Measurements from ENCODE around the gene TMEM119.

TMEM119 gene

DNA sequence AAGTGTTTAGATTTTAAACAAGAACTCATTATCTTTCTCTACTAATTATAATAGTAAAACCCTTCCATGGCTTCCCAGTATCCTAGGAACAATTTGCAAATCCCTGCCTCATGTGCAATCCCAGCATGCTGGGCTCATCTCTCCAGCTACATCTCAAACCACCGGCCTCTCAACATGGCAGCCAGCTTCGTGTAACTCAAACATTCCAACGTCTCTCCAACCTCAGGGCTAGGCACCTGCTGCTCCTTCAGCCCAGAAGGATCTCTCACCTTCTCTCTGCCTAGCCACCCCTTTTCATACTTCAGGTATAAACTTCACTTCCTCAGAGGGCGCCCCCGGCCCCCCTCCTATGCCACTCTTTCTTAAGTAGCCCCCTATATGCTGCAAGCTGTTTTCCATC, 44.1 kb downstream of the TMEM119 start:
- in situ Hi-C loops (cut with HindIII; ENCODE audit: low sequenced_read_pairs) = no loop called here
- DNase-seq (ENCODE audit: low read depth) = no peak
- H3K4me3 ChIP-seq (ENCODE audit: low read depth, low read length) = no peak overlapping the region
- TF ChIP-seq, protein P1, sequence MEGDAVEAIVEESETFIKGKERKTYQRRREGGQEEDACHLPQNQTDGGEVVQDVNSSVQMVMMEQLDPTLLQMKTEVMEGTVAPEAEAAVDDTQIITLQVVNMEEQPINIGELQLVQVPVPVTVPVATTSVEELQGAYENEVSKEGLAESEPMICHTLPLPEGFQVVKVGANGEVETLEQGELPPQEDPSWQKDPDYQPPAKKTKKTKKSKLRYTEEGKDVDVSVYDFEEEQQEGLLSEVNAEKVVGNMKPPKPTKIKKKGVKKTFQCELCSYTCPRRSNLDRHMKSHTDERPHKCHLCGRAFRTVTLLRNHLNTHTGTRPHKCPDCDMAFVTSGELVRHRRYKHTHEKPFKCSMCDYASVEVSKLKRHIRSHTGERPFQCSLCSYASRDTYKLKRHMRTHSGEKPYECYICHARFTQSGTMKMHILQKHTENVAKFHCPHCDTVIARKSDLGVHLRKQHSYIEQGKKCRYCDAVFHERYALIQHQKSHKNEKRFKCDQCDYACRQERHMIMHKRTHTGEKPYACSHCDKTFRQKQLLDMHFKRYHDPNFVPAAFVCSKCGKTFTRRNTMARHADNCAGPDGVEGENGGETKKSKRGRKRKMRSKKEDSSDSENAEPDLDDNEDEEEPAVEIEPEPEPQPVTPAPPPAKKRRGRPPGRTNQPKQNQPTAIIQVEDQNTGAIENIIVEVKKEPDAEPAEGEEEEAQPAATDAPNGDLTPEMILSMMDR (IDR thresholded peaks at IDR 0.05; ENCODE audit: low read depth, low read length, missing control alignments) = no peak

DNA sequence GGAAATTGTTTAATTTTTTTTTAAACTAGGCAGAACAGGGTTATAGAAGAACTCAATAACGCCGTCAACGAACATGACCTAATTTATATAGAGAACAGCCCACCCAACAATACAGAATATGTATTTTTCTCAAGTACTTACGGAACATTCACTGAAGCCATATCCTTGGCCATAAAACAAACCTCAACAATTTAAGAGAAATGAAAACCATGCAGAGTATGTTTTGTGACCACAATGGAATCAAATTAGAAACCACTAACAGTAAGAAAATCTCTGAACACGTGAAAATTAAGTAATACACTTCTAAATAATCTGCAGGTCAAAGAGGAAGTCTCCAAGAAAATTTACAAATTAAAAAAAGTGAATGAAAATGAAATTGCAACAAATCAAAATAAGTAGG, 46.3 kb downstream of the TMEM119 start:
- no peak overlapping the region for H3K4me3 ChIP-seq (ENCODE audit: low read depth, low read length)
- in situ Hi-C loops (cut with HindIII; ENCODE audit: low sequenced_read_pairs) = no loop called here
- TF ChIP-seq, protein P1 (IDR thresholded peaks at IDR 0.05; ENCODE audit: low read depth, low read length, missing control alignments) = no peak
- DNase-seq (ENCODE audit: low read depth) = peak; percentile 76

DNA sequence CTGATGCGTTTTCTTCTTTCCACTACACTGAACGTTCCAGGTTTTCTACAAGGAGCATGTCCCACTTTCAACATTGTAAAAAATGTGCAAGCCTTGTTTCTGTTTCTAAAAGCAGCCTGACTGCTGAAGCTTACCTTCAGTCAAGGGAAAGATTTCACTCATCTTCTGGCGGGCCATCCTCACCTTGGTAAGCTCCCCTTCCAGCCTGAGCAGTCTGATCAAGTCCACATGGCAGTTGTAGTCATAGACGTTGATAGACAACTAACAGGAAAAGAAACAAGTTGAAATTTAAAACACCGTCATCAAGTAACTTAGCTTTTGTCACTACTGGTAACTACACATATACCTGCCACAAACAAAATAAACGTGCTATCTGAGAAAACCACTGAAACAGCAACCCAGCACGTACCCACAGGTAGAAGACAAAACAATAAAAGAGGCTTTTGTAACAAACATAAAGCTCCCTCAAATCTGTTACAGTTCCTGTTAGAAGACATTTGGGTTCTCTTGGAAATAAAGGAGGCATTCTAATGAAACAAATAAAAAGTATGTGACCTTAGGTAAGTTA, 48.8 kb downstream of the TMEM119 start:
- in situ Hi-C loops (cut with HindIII; ENCODE audit: low sequenced_read_pairs) = no loop called here
- no peak for DNase-seq (ENCODE audit: low read depth)
- TF ChIP-seq, protein P1 (IDR thresholded peaks at IDR 0.05; ENCODE audit: low read depth, low read length, missing control alignments) = no peak
- no peak overlapping the region for H3K4me3 ChIP-seq (ENCODE audit: low read depth, low read length)

DNA sequence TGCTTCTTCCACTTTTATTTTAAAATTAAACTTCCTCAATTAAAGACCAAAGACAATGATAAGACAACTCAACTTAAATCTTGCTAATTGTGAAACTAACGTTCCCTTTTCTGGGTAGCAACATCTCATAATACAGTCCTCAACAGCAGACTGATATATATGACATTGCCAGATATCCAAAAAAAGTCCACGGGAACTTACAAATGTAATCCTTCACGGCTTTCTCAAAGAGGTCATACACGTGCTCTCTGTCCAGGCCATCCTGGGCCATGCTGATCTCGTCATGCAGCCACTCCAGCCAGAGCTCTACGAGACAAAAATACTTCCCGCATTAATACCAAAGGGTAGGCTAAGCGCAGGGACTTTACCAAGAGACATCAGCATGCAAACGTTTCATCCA, 50.2 kb downstream of the TMEM119 start:
- TF ChIP-seq, protein P1 (IDR thresholded peaks at IDR 0.05; ENCODE audit: low read depth, low read length, missing control alignments) = no peak
- no peak for DNase-seq (ENCODE audit: low read depth)
- in situ Hi-C loops (cut with HindIII; ENCODE audit: low sequenced_read_pairs) = no loop called here
- H3K4me3 ChIP-seq (ENCODE audit: low read depth, low read length) = no peak overlapping the region

DNA sequence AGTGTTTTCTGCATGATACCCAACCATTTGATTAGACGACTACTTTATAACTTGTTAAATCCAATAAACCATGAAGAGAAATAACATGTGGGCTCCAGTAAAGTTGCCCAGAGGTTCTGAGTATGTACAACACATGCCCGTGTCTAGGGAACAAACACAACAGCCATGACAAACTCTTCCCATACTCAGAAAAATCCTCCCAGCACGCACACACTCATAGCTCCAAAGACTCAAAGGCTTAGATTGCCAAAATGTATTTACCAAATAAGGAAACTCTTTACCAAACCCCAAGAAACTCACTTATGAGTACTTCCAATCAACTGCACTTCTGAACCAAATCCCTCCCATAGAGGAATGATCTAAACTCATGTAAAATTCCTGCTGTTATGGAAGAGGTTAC, 54.2 kb downstream of the TMEM119 start:
- TF ChIP-seq, protein P1 (IDR thresholded peaks at IDR 0.05; ENCODE audit: low read depth, low read length, missing control alignments) = no peak
- in situ Hi-C loops (cut with HindIII; ENCODE audit: low sequenced_read_pairs) = no loop called here
- no peak for DNase-seq (ENCODE audit: low read depth)
- no peak overlapping the region for H3K4me3 ChIP-seq (ENCODE audit: low read depth, low read length)

DNA sequence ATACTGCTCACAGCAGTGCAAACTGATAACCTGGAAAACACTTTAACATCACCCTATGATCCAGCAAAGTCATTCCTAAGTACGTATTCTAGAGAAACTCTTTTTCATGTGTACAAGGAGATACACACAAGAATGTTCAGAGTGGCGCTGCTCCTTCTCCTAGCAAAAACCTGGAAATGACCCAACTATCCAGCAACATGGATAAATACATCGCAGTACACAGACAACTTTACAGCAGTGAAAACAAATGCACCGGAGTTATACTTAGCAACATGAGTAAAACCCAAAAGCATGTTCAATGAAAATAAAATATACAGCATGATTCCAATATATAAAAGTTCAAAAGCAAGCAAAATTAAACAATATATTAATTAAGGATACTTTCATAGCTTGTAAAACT, 55.6 kb downstream of the TMEM119 start:
- TF ChIP-seq, protein P1 (IDR thresholded peaks at IDR 0.05; ENCODE audit: low read depth, low read length, missing control alignments) = no peak
- in situ Hi-C loops (cut with HindIII; ENCODE audit: low sequenced_read_pairs) = no loop called here
- no peak overlapping the region for H3K4me3 ChIP-seq (ENCODE audit: low read depth, low read length)
- DNase-seq (ENCODE audit: low read depth) = no peak
